Activated B cell treated with CpG ODN at 0.5 μM for 24 hours (primary cell): ENCODE measurements around the gene FHIP1B. TPM values are rescaled to one million over a fixed set of nuclear protein-coding genes. Genes with fewer than 3 reads are reported as not detected.

Source experiments
- ATAC-seq: fragments of 200-7000 bp; cut with Tn5 transposase; one replicate; pipeline ENCODE4 v1.10.0; 2021; ENCODE audit warnings: low read depth, mild to moderate bottlenecking, moderate library complexity
- CTCF ChIA-PET: fragments of 350-600 bp; sonication (Branson Sonifier 250); formaldehyde crosslinking; loops from one replicate; lab custom pipeline; 2021; ENCODE audit warnings: antibody characterized with exemption; lab: Charles Lee
- POLR2A ChIA-PET: fragments of 350-600 bp; sonication (Branson Sonifier 250); formaldehyde crosslinking; loops from one replicate; lab custom pipeline; 2021; ENCODE audit warnings: antibody characterized with exemption; lab: Charles Lee
- DNase-seq: peaks from one replicate; pipeline ENCODE4 v3.0.0; 2022
- H3K27ac Mint-ChIP-seq: one replicate; pipeline ENCODE4 v1.8.0; 2020; ENCODE audit warnings: mixed read lengths
- H3K27me3 Mint-ChIP-seq: one replicate; pipeline ENCODE4 v1.8.0; 2021; ENCODE audit warnings: mixed read lengths
- H3K36me3 Mint-ChIP-seq: one replicate; pipeline ENCODE4 v1.8.0; 2021; ENCODE audit warnings: low read depth, mixed read lengths
- H3K4me1 Mint-ChIP-seq: one replicate; pipeline ENCODE4 v1.8.0; 2021; ENCODE audit warnings: mixed read lengths
- H3K4me3 Mint-ChIP-seq: one replicate; pipeline ENCODE4 v1.8.0; 2020; ENCODE audit warnings: mild to moderate bottlenecking, mixed read lengths
- H3K9me3 Mint-ChIP-seq: one replicate; pipeline ENCODE4 v1.8.0; 2020; ENCODE audit warnings: mixed read lengths
- CTCF ChIP-seq: fragments of 200-600 bp; IDR thresholded peaks from one replicate; pipeline ENCODE4 v1.8.0; 2022; ENCODE audit warnings: antibody characterized with exemption, mild to moderate bottlenecking
- intact Hi-C: fragments of 100-400 bp; cut with micrococcal nuclease; formaldehyde crosslinking; loops from one replicate; pipeline ENCODE4 v1.15.1; 2024
- total RNA-seq: library from RNA; stranded (reverse); gene quantifications from 2 replicates; pipeline ENCODE4 v1.2.3, GENCODE V29; 2022

FHIP1B gene
- total RNA-seq, 1 donor from 2014 or later = 32.8 TPM

DNA sequence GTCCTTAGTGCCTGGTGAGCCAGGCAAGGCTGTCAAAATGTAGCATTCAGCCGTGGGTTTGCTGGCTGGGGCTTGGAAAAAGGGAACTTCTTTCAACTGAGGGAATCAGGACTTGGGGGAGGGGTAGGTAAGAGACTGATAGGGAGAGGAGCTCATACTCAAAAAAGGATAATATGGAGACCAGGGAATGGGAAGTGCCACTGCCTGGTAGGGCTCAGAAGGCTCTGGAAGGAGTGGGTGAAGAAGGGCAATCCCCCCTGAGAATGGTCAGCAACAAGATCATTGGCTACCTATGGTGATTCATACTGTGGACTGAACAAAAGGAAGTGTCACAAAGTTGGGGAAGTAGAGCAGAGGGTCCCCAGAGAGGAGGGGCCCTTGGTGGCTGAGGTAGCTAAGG is 6.3 kb upstream of the FHIP1B start:
- peaks cover 20% of the 10 kb centered on the region for H3K27me3 Mint-ChIP-seq
- no peak overlapping the region for H3K27ac Mint-ChIP-seq
- POLR2A ChIA-PET = no interaction called here
- CTCF ChIA-PET = no interaction called here
- no peak overlapping the region for H3K4me3 Mint-ChIP-seq
- H3K4me1 Mint-ChIP-seq = peaks cover 2% of the 10 kb centered on the region
- TF ChIP-seq CTCF = no peak
- DNase-seq (no peak), ATAC-seq (no peak)
- intact Hi-C loops = no loop called here
- no peaks in the 10 kb centered on the region for H3K36me3 Mint-ChIP-seq
- no peaks in the 10 kb centered on the region for H3K9me3 Mint-ChIP-seq

GRCh38 chr11:6240139-6240538 is 5.7 kb upstream of the FHIP1B start:
- POLR2A ChIA-PET = no interaction called here
- CTCF ChIA-PET = no interaction called here
- no peak for TF ChIP-seq CTCF
- H3K9me3 Mint-ChIP-seq = no peaks in the 10 kb centered on the region
- ATAC-seq (no peak), DNase-seq (no peak)
- H3K36me3 Mint-ChIP-seq = no peaks in the 10 kb centered on the region
- H3K27ac Mint-ChIP-seq = no peak overlapping the region
- intact Hi-C loops = no loop called here
- H3K4me3 Mint-ChIP-seq = no peak overlapping the region
- H3K4me1 Mint-ChIP-seq = peaks cover 5% of the 10 kb centered on the region
- peaks cover 15% of the 10 kb centered on the region for H3K27me3 Mint-ChIP-seq

GRCh38 chr11:6238902-6239301 is 4.5 kb upstream of the FHIP1B start, which contains the start of gene CNGA4:
Gene CNGA4 (plus strand): TSS chr11:6239089. CDS start chr11:6239207, 118 bp downstream.
- peaks cover 11% of the 10 kb centered on the region for H3K4me1 Mint-ChIP-seq
- intact Hi-C loops = loop anchor here (10.0 kb wide), 1 partner anchor 506 kb away; no protein-coding TSS in a partner anchor
- no peak within 1 kb of the TSS for H3K27ac Mint-ChIP-seq
- no peak within 1 kb of the TSS for H3K4me3 Mint-ChIP-seq
- CTCF ChIA-PET = no interaction called here
- POLR2A ChIA-PET = no interaction called here
- peaks cover 15% of the 10 kb centered on the region for H3K27me3 Mint-ChIP-seq
- no peaks in the 10 kb centered on the region for H3K9me3 Mint-ChIP-seq
- ATAC-seq (no peak), DNase-seq (no peak)
- TF ChIP-seq CTCF = no peak
- peaks cover 4% of the 10 kb centered on the region for H3K36me3 Mint-ChIP-seq

GRCh38 chr11:6237761-6238302 is 3.4 kb upstream of the FHIP1B start:
- Mint-ChIP-seq H3K4me1 (peaks cover 20% of the 10 kb centered on the region), H3K36me3 (peaks cover 4% of the 10 kb centered on the region), H3K9me3 (no peaks in the 10 kb centered on the region), H3K27me3 (peaks cover 8% of the 10 kb centered on the region), H3K4me3 (no peak overlapping the region), H3K27ac (no peak overlapping the region)
- POLR2A ChIA-PET = no interaction called here
- ATAC-seq = no peak
- intact Hi-C loops = loop anchor here (10.0 kb wide), 1 partner anchor 507 kb away; no protein-coding TSS in a partner anchor
- no peak for DNase-seq
- TF ChIP-seq CTCF = no peak
- CTCF ChIA-PET = no interaction called here

DNA sequence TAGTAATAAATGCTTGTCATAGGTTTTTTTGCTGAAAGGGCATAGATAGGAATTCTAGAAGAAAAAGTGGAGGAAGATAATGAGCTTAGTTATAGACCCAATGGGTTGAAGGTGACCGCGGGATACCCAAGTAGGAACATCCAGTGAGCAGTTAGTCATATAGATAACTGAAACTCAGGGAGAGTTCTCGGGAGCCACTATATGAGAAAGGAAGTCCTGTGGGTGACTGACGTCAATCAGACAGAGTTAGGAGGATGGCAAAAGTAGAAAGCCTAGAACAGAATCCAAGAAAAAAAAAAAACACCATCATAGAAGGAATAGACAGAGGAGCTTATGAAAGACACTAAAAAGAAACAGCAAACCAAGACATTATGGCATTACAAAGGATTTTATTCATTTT is 2.8 kb upstream of the FHIP1B start:
- ATAC-seq = no peak
- H3K4me1 Mint-ChIP-seq = peaks cover 20% of the 10 kb centered on the region
- H3K9me3 Mint-ChIP-seq = no peaks in the 10 kb centered on the region
- ChIA-PET POLR2A (no interaction called here), CTCF (no interaction called here)
- no peak for TF ChIP-seq CTCF
- peaks cover 8% of the 10 kb centered on the region for H3K27me3 Mint-ChIP-seq
- peaks cover 4% of the 10 kb centered on the region for H3K36me3 Mint-ChIP-seq
- intact Hi-C loops = loop anchor here (10.0 kb wide), 1 partner anchor 508 kb away; no protein-coding TSS in a partner anchor
- no peak for DNase-seq
- no peak overlapping the region for H3K4me3 Mint-ChIP-seq
- no peak overlapping the region for H3K27ac Mint-ChIP-seq
